Measurements from ENCODE around the gene C19orf25. TPM values are rescaled to one million over a fixed set of nuclear protein-coding genes. Genes with fewer than 3 reads are reported as not detected.
"Not testable (repeated sequence)": the region's sequence is repeated elsewhere in the genome, so short reads cannot be mapped to it uniquely, and the experiment has no call there.

C19orf25 gene
- total RNA-seq, 1 donor from 2014 or later = 31.4 TPM

- no peak for DNase-seq (ENCODE audit: low read depth)
Observed at GRCh38 chr19:1481893-1482360, 2.9 kb upstream of the C19orf25 start.

GRCh38 chr19:1481224-1481892 is 2.3 kb upstream of the C19orf25 start:
- no peak for DNase-seq (ENCODE audit: low read depth)

GRCh38 chr19:1477056-1477455 is 2.0 kb downstream of the C19orf25 start:
- not testable (repeated sequence) for DNase-seq (ENCODE audit: low read depth)

- DNase-seq (ENCODE audit: low read depth) = no peak
Observed at GRCh38 chr19:1475751-1476437, 3.1 kb downstream of the C19orf25 start.

- DNase-seq (ENCODE audit: low read depth) = no peak
Observed at GRCh38 chr19:1474765-1475351, 4.2 kb downstream of the C19orf25 start.

GRCh38 chr19:1474011-1474764 is 4.8 kb downstream of the C19orf25 start:
- no peak for DNase-seq (ENCODE audit: low read depth)

GRCh38 chr19:1473085-1473851 is 5.7 kb downstream of the C19orf25 start:
- no peak for DNase-seq (ENCODE audit: low read depth)

- no peak for DNase-seq (ENCODE audit: low read depth)
Observed at GRCh38 chr19:1472231-1473084, 6.6 kb downstream of the C19orf25 start.

- no peak for DNase-seq (ENCODE audit: low read depth)
Observed at GRCh38 chr19:1471515-1472160, 7.4 kb downstream of the C19orf25 start.

GRCh38 chr19:1471010-1471514 is 8.0 kb downstream of the C19orf25 start:
- DNase-seq (ENCODE audit: low read depth) = no peak

- DNase-seq (ENCODE audit: low read depth) = no peak
Observed at GRCh38 chr19:1470305-1471009, 8.6 kb downstream of the C19orf25 start.

GRCh38 chr19:1470055-1470304 is 9.0 kb downstream of the C19orf25 start:
- no peak for DNase-seq (ENCODE audit: low read depth)

GRCh38 chr19:1469255-1470054 is 9.6 kb downstream of the C19orf25 start:
- DNase-seq (ENCODE audit: low read depth) = no peak

- no peak for DNase-seq (ENCODE audit: low read depth)
Observed at GRCh38 chr19:1468821-1469254, 10.2 kb downstream of the C19orf25 start.

- DNase-seq (ENCODE audit: low read depth) = no peak
Observed at GRCh38 chr19:1468274-1468820, 10.7 kb downstream of the C19orf25 start.

- no peak for DNase-seq (ENCODE audit: low read depth)
Observed at GRCh38 chr19:1467490-1468273, 11.3 kb downstream of the C19orf25 start.

- no peak for DNase-seq (ENCODE audit: low read depth)
Observed at GRCh38 chr19:1467215-1467489, 11.9 kb downstream of the C19orf25 start.
